Left lung (tissue), 10 donors: ENCODE results near the gene TAS1R1. TPM values are rescaled to one million over a fixed set of nuclear protein-coding genes. Genes with fewer than 3 reads are reported as not detected.

Source experiments
- ATAC-seq: fragments of 200-7000 bp; cut with Tn5 transposase; one replicate; pipeline ENCODE4 v1.9.1; 2020; ENCODE audit warnings: moderate library complexity
- DNase-seq, 4 donors: peaks; one replicate each; pipeline ENCODE4 v3.0.0-alpha.2; 2013 to 2020
- H3K27ac ChIP-seq, 2 donors: fragments of 200-600 bp; sonication (generic) in 1 of 2; one replicate each; pipeline versions ENCODE4 v1.5.0 to v1.8.0; 2020 to 2021
- H3K27me3 ChIP-seq, 2 donors: fragments of 200-600 bp; sonication (generic) in 1 of 2; one replicate each; pipeline versions ENCODE4 v1.5.0 to v1.8.0; 2020 to 2021
- H3K36me3 ChIP-seq, 2 donors: fragments of 200-600 bp; sonication (generic) in 1 of 2; one replicate each; pipeline versions ENCODE4 v1.5.0 to v1.8.0; 2020 to 2021
- H3K4me1 ChIP-seq, 2 donors: fragments of 200-600 bp; one replicate each; pipeline ENCODE4 v1.8.0; 2021
- H3K4me3 ChIP-seq, 2 donors: fragments of 200-600 bp; sonication (generic) in 1 of 2; one replicate each; pipeline versions ENCODE4 v1.5.0 to v1.8.0; 2020 to 2021; ENCODE audit warnings: mild to moderate bottlenecking in 1 of 2
- H3K9me3 ChIP-seq, 2 donors: fragments of 200-600 bp; sonication (generic) in 1 of 2; one replicate each; pipeline versions ENCODE4 v1.5.0 to v1.8.0; 2020 to 2021
- intact Hi-C, 2 donors: fragments of 100-400 bp; cut with DNase I; formaldehyde crosslinking; loops; one replicate each; pipeline versions ENCODE4 v1.11.2 to v1.14.2; 2022
- polyA plus RNA-seq, 6 donors: library from polyadenylated mRNA; unstranded; fragments of 120-200 nt; gene quantifications; one replicate each; pipeline ENCODE4 v1.2.1, GENCODE V29; 2013; ENCODE audit not compliant: insufficient read length in 6 of 6
- total RNA-seq, 2 donors: library from RNA; stranded (reverse); fragmentation: NEBNext Ultra II Directional; extraction: Animal tissue kit (Norgen Biotek cat#: 25700); gene quantifications; one replicate each; pipeline ENCODE4 v1.2.1, GENCODE V29; 2021
- TF ChIP-seq, protein P1 (sequence below), 2 donors: fragments of 200-600 bp; sonication (generic) in 1 of 2; IDR thresholded peaks; one replicate each; pipeline versions ENCODE4 v1.5.0 to v1.8.0; 2021; ENCODE audit warnings: antibody characterized with exemption in 2 of 2
- donor health status: DM: no; HTN: yes; CAD: no.
- donor health status: DM: no; HTN: no; CAD: no.

The TAS1R1 gene
- total and polyA plus RNA-seq, 8 donors: 0.07 to 0.21 (median 0.18) TPM; not detected in 2

DNA sequence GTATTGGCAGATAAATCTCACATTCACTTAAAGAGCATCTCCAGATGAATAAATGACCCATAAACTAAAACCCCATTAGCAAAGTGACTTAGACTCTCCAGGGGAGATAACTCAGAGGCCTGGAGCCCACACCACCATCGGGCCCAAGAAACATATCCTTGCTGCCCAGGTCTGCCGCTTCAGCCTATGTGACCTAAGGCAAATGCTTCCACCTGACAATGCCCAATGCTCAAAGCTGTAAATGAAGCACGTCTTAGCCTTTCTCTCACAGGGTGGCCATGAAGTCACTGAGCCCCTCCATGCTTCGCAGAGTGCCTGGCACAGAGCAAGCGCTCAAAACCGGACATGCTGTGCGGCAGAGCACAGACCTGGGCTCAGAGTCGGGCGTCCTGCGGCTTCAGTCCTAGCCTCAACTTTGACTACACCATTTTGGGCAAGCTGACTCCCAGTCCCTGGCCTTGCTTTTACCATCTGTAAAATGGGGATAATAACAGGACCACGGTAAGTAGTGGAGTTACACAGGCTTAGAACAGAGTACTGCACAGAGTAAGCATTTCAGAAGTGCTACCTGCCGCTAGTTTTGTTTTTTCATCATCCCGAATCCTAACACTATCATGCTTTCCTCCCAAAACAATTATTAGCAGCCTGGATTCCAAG, 24.5 kb upstream of the TAS1R1 start:
- Histone ChIP-seq H3K36me3 (peaks cover 0 to 87% of the 10 kb centered on the region in 2 donors), H3K9me3 (no peaks in the 10 kb centered on the region), H3K27me3 (no peaks in the 10 kb centered on the region), H3K4me3 (no peak overlapping the region), H3K27ac (no peak overlapping the region), H3K4me1 (peaks cover 0 to 5% of the 10 kb centered on the region in 2 donors)
- TF ChIP-seq, protein P1, sequence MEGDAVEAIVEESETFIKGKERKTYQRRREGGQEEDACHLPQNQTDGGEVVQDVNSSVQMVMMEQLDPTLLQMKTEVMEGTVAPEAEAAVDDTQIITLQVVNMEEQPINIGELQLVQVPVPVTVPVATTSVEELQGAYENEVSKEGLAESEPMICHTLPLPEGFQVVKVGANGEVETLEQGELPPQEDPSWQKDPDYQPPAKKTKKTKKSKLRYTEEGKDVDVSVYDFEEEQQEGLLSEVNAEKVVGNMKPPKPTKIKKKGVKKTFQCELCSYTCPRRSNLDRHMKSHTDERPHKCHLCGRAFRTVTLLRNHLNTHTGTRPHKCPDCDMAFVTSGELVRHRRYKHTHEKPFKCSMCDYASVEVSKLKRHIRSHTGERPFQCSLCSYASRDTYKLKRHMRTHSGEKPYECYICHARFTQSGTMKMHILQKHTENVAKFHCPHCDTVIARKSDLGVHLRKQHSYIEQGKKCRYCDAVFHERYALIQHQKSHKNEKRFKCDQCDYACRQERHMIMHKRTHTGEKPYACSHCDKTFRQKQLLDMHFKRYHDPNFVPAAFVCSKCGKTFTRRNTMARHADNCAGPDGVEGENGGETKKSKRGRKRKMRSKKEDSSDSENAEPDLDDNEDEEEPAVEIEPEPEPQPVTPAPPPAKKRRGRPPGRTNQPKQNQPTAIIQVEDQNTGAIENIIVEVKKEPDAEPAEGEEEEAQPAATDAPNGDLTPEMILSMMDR (IDR thresholded peaks at IDR 0.05): no peak
- DNase-seq (no peak), ATAC-seq (no peak)
- intact Hi-C loops: no loop called here

DNA sequence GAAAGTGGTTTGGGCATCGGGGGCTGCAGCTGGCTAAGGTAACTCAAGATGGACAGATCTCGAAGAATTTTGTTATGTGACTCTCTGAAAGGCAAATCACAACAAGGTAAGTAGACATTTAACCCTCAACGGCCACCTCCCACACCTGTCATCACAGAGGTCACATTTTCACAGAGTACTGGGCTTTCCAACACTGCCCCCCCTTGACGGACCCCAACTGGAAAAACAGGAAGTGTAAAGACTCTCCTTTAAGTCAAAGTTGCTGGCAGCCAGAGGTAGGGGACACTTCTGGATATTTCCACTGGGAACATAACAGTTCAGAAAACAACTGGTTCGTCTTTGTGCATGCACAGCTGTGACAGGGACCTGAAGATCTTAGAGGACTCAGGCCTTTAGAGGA, 23.1 kb upstream of the TAS1R1 start:
- intact Hi-C loops: no loop called here
- Histone ChIP-seq H3K4me1 (peaks cover 0 to 5% of the 10 kb centered on the region in 2 donors), H3K27me3 (no peaks in the 10 kb centered on the region), H3K36me3 (peaks cover 0 to 85% of the 10 kb centered on the region in 2 donors), H3K4me3 (no peak overlapping the region), H3K27ac (no peak overlapping the region), H3K9me3 (no peaks in the 10 kb centered on the region)
- TF ChIP-seq, protein P1 (IDR thresholded peaks at IDR 0.05): no peak
- DNase-seq (no peak), ATAC-seq (no peak)

DNA sequence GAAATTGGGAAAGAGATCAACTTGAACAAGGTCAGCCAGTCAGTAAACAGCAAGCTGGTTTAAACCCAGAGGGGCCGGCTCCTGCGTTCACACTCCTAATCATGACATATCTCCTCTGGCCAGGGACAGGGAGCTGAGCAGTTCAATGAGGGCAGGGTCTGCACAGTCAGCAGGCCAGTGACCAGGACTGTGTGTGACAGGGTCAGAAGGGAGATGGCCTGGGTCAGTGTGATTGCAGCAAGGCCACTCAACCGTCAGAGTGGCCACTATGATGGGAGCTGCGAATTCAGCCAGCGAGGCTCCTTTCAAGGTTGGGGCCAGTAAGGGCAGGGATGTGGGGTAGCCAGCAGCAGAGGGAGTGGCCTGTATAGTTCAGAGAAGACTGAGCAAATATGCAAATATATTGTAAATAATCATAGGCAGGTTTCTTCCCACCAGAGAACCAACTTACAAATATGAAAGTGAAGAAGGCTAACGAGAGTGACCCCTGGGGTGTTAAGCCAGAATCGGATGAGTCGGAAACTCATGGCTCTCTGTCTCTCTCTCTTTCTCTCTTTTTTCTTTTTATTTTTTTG, 20.8 kb upstream of the TAS1R1 start:
- Histone ChIP-seq H3K27ac (no peak overlapping the region), H3K4me1 (peaks cover 0 to 5% of the 10 kb centered on the region in 2 donors), H3K9me3 (no peaks in the 10 kb centered on the region), H3K36me3 (peaks cover 0 to 75% of the 10 kb centered on the region in 2 donors), H3K4me3 (no peak overlapping the region), H3K27me3 (no peaks in the 10 kb centered on the region)
- ATAC-seq (no peak), DNase-seq (no peak)
- intact Hi-C loops: no loop called here
- TF ChIP-seq, protein P1 (IDR thresholded peaks at IDR 0.05): no peak

DNA sequence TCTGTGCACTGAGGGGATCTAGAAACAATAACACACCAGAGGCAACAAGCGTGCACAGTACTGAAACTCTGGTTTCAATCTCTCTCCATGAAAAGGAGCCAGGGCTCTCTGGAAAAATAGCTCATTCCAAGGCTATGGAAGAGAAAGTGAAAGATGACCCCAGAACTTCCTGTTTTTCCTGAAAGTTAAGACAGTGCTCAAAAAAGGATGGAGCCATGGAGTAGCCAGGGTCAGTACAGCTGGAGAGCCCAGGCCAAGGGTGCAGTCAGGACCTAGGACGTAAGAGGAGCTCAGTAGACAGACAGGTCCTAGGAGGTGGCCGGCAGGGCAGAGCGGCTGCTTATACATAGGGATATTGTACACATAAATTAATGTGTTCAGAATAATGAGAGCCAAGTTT, 19.9 kb upstream of the TAS1R1 start:
- intact Hi-C loops: no loop called here
- Histone ChIP-seq H3K27ac (no peak overlapping the region), H3K36me3 (peaks cover 0 to 67% of the 10 kb centered on the region in 2 donors), H3K4me1 (peaks cover 0 to 5% of the 10 kb centered on the region in 2 donors), H3K4me3 (no peak overlapping the region), H3K27me3 (no peaks in the 10 kb centered on the region), H3K9me3 (no peaks in the 10 kb centered on the region)
- TF ChIP-seq, protein P1 (IDR thresholded peaks at IDR 0.05): no peak
- DNase-seq: no peak
- ATAC-seq: no peak

DNA sequence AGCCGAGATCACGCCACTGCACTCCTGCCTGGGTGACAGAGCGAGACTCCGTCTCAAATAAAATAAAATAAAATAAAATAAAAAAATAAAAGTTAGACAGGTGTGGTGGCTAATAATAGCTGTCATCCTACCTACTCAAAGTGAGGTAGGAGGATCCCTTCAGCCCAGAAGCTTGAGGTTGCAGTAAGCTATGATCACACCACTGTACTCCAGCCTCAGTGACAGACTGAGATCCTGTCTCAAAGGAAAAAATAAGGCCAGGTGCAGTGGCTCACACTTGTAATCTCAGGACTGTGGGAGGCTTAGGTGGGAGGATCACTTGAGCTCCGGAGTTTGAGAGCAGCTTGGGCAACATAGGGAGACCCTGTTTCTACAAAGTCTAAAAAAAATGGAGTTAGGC, 18.8 kb upstream of the TAS1R1 start:
- peaks cover 0 to 5% of the 10 kb centered on the region in 2 donors for H3K4me1 ChIP-seq
- ATAC-seq: no peak
- intact Hi-C loops: no loop called here
- H3K27ac ChIP-seq: no peak overlapping the region
- H3K9me3 ChIP-seq: no peaks in the 10 kb centered on the region
- TF ChIP-seq, protein P1 (IDR thresholded peaks at IDR 0.05): no peak
- peaks cover 0 to 66% of the 10 kb centered on the region in 2 donors for H3K36me3 ChIP-seq
- no peak overlapping the region for H3K4me3 ChIP-seq
- DNase-seq: no peak
- no peaks in the 10 kb centered on the region for H3K27me3 ChIP-seq
